Ishikawa (cell line): ENCODE measurements around the gene SELENOS.

Experiments used
- CEBPB ChIP-seq: IDR thresholded peaks from 2 replicates; pipeline ENCODE4 v1.6.1; 2012
- CREB1 ChIP-seq: IDR thresholded peaks from 2 replicates; pipeline ENCODE4 v1.6.1; 2012; ENCODE audit warnings: low read depth
- EP300 ChIP-seq: IDR thresholded peaks from 2 replicates; pipeline ENCODE4 v1.6.1; 2012; ENCODE audit warnings: borderline replicate concordance
- MAX ChIP-seq: IDR thresholded peaks from 2 replicates; pipeline ENCODE4 v1.6.1; 2012
- NFIC ChIP-seq: IDR thresholded peaks from 2 replicates; pipeline ENCODE4 v1.6.1; 2012
- RAD21 ChIP-seq: IDR thresholded peaks from 2 replicates; pipeline ENCODE4 v1.6.1; 2012; ENCODE audit warnings: low read depth
- REST ChIP-seq: IDR thresholded peaks from 2 replicates; pipeline ENCODE4 v1.6.1; 2012; ENCODE audit warnings: low read depth, mild to moderate bottlenecking
- USF1 ChIP-seq: IDR thresholded peaks from 2 replicates; pipeline ENCODE4 v1.6.1; 2012

- TF ChIP-seq MAX (no peak), RAD21 (no peak), USF1 (no peak), CREB1 (no peak), CEBPB (no peak), EP300 (no peak), REST (no peak), NFIC (no peak)
Observed at GRCh38 chr15:101303408-101303807, 26.1 kb upstream of the SELENOS start.
